ENCODE results near the gene NELFB. TPM values are rescaled to one million over a fixed set of nuclear protein-coding genes. Genes with fewer than 3 reads are reported as not detected.
"Not testable (repeated sequence)": the region's sequence is repeated elsewhere in the genome, so short reads cannot be mapped to it uniquely, and the experiment has no call there.

The NELFB gene
- total and polyA plus RNA-seq, 4 donors, result 21.7 to 47.9 (median 38.2) TPM

- Histone ChIP-seq H3K4me1 (ENCODE audit: control insufficient read depth in 1 of 2, insufficient read depth in 2 of 2, low read length in 2 of 2) (no peaks in the 10 kb centered on the region), H3K9me3 (ENCODE audit: control insufficient read depth, low read length) (no peaks in the 10 kb centered on the region), H3K4me3 (ENCODE audit: low read length in 2 of 2) (no peak overlapping the region), H3K36me3 (ENCODE audit: control insufficient read depth in 1 of 2, insufficient read depth in 2 of 2, low read length in 1 of 2) (no peaks in the 10 kb centered on the region), H3K27me3 (ENCODE audit: control insufficient read depth in 1 of 2, insufficient read depth in 2 of 2, low read length in 1 of 2) (peaks cover 0 to 2% of the 10 kb centered on the region in 2 donors), H3K27ac (ENCODE audit: low read depth in 1 of 2, low read length in 2 of 2) (no peak overlapping the region)
- intact Hi-C loops (cut with DNase I), result no loop called here
- no peak for ATAC-seq (ENCODE audit: low FRiP score)
- WGBS, 2 donors, result 83 to 86% methylated on average over 12 to 13 of the region's 13 CpGs
- DNase-seq, result no peak
Observed at GRCh38 chr9:137237759-137238726, 17.1 kb upstream of the NELFB start.

- peak overlapping the region; percentile 27 to 53 for H3K4me3 ChIP-seq (ENCODE audit: low read length in 2 of 2)
- ATAC-seq (ENCODE audit: low FRiP score); H3K36me3 ChIP-seq (ENCODE audit: control insufficient read depth in 1 of 2, insufficient read depth in 2 of 2, low read length in 1 of 2); H3K9me3 ChIP-seq (ENCODE audit: control insufficient read depth, low read length); H3K27ac ChIP-seq (ENCODE audit: low read depth in 1 of 2, low read length in 2 of 2); H3K4me1 ChIP-seq (ENCODE audit: control insufficient read depth in 1 of 2, insufficient read depth in 2 of 2, low read length in 2 of 2); H3K27me3 ChIP-seq (ENCODE audit: control insufficient read depth in 1 of 2, insufficient read depth in 2 of 2, low read length in 1 of 2); DNase-seq: not testable (repeated sequence)
- 48 to 51% methylated on average over 25 to 27 of the region's 27 CpGs for WGBS, 2 donors
- intact Hi-C loops (cut with DNase I), result loop anchor here in 1 of 2 donors (2.0 kb wide), 1 partner anchor 15 kb away; the partner anchor contains the start of gene NELFB
Observed at GRCh38 chr9:137239541-137240200, 15.5 kb upstream of the NELFB start.

GRCh38 chr9:137240318-137240840 lies 14.7 kb upstream of the NELFB start:
- no peaks in the 10 kb centered on the region for H3K36me3 ChIP-seq (ENCODE audit: control insufficient read depth in 1 of 2, insufficient read depth in 2 of 2, low read length in 1 of 2)
- H3K4me3 ChIP-seq (ENCODE audit: low read length in 2 of 2), result peak overlapping the region; percentile 27 to 53
- peaks cover 0 to 2% of the 10 kb centered on the region in 2 donors for H3K27me3 ChIP-seq (ENCODE audit: control insufficient read depth in 1 of 2, insufficient read depth in 2 of 2, low read length in 1 of 2)
- 0 to 1% methylated on average over 42 to 58 of the region's 58 CpGs for WGBS, 2 donors
- H3K27ac ChIP-seq (ENCODE audit: low read depth in 1 of 2, low read length in 2 of 2), result peak overlapping the region in 1 of 2 donors; percentile 66
- DNase-seq (peak; percentile 89 to 93), ATAC-seq (ENCODE audit: low FRiP score) (peak; percentile 54)
- intact Hi-C loops (cut with DNase I), result loop anchor here in 1 of 2 donors (2.0 kb wide), 1 partner anchor 14 kb away; the partner anchor contains the start of gene NELFB
- no peaks in the 10 kb centered on the region for H3K4me1 ChIP-seq (ENCODE audit: control insufficient read depth in 1 of 2, insufficient read depth in 2 of 2, low read length in 2 of 2)
- no peaks in the 10 kb centered on the region for H3K9me3 ChIP-seq (ENCODE audit: control insufficient read depth, low read length)

- Histone ChIP-seq H3K9me3 (ENCODE audit: control insufficient read depth, low read length) (no peaks in the 10 kb centered on the region), H3K4me1 (ENCODE audit: control insufficient read depth in 1 of 2, insufficient read depth in 2 of 2, low read length in 2 of 2) (no peaks in the 10 kb centered on the region), H3K27ac (ENCODE audit: low read depth in 1 of 2, low read length in 2 of 2) (peak within 1 kb of the TSS in 1 of 2 donors; percentile 76), H3K4me3 (ENCODE audit: low read length in 2 of 2) (peak within 1 kb of the TSS; percentile 65 to 86), H3K27me3 (ENCODE audit: control insufficient read depth in 1 of 2, insufficient read depth in 2 of 2, low read length in 1 of 2) (peaks cover 0 to 2% of the 10 kb centered on the region in 2 donors), H3K36me3 (ENCODE audit: control insufficient read depth in 1 of 2, insufficient read depth in 2 of 2, low read length in 1 of 2) (no peaks in the 10 kb centered on the region)
- intact Hi-C loops (cut with DNase I), result loop anchor here in 1 of 2 donors (2.0 kb wide), 1 partner anchor 14 kb away; the partner anchor contains the start of gene NELFB
- DNase-seq, result peak; percentile 99 to 100
- WGBS, 2 donors, result 0 to 1% methylated on average over 44 to 67 of the region's 67 CpGs
- peak; percentile 95 for ATAC-seq (ENCODE audit: low FRiP score)
Observed at GRCh38 chr9:137240841-137241489, 14.2 kb upstream of the NELFB start, which contains the start of gene TUBB4B. Gene TUBB4B (plus strand): TSS chr9:137241287. CDS start chr9:137241361, 74 bp downstream.

- peak overlapping the region in 1 of 2 donors; percentile 76 for H3K27ac ChIP-seq (ENCODE audit: low read depth in 1 of 2, low read length in 2 of 2)
- ATAC-seq (ENCODE audit: low FRiP score), result peak; percentile 31
- H3K36me3 ChIP-seq (ENCODE audit: control insufficient read depth in 1 of 2, insufficient read depth in 2 of 2, low read length in 1 of 2), result no peaks in the 10 kb centered on the region
- intact Hi-C loops (cut with DNase I), result loop anchor here in 1 of 2 donors (2.0 kb wide), 1 partner anchor 13 kb away; the partner anchor contains the start of gene NELFB
- H3K9me3 ChIP-seq (ENCODE audit: control insufficient read depth, low read length), result no peaks in the 10 kb centered on the region
- 1% methylated on average over 47 to 83 of the region's 83 CpGs for WGBS, 2 donors
- peak overlapping the region; percentile 65 to 86 for H3K4me3 ChIP-seq (ENCODE audit: low read length in 2 of 2)
- peaks cover 0 to 2% of the 10 kb centered on the region in 2 donors for H3K27me3 ChIP-seq (ENCODE audit: control insufficient read depth in 1 of 2, insufficient read depth in 2 of 2, low read length in 1 of 2)
- peak; percentile 78 to 90 for DNase-seq
- no peaks in the 10 kb centered on the region for H3K4me1 ChIP-seq (ENCODE audit: control insufficient read depth in 1 of 2, insufficient read depth in 2 of 2, low read length in 2 of 2)
Observed at GRCh38 chr9:137241490-137242268, 13.4 kb upstream of the NELFB start.

- Histone ChIP-seq H3K36me3 (ENCODE audit: control insufficient read depth in 1 of 2, insufficient read depth in 2 of 2, low read length in 1 of 2) (no peaks in the 10 kb centered on the region), H3K4me1 (ENCODE audit: control insufficient read depth in 1 of 2, insufficient read depth in 2 of 2, low read length in 2 of 2) (no peaks in the 10 kb centered on the region), H3K4me3 (ENCODE audit: low read length in 2 of 2) (peak overlapping the region; percentile 65 to 86), H3K9me3 (ENCODE audit: control insufficient read depth, low read length) (no peaks in the 10 kb centered on the region), H3K27ac (ENCODE audit: low read depth in 1 of 2, low read length in 2 of 2) (no peak overlapping the region), H3K27me3 (ENCODE audit: control insufficient read depth in 1 of 2, insufficient read depth in 2 of 2, low read length in 1 of 2) (peaks cover 0 to 2% of the 10 kb centered on the region in 2 donors)
- ATAC-seq (ENCODE audit: low FRiP score), result no peak
- DNase-seq, result no peak
- 70 to 74% methylated on average over 36 of the region's 36 CpGs for WGBS, 2 donors
- intact Hi-C loops (cut with DNase I), result no loop called here
Observed at GRCh38 chr9:137242269-137243203, 12.6 kb upstream of the NELFB start.

GRCh38 chr9:137243266-137243625 lies 11.9 kb upstream of the NELFB start:
- H3K4me1 ChIP-seq (ENCODE audit: control insufficient read depth in 1 of 2, insufficient read depth in 2 of 2, low read length in 2 of 2); H3K27me3 ChIP-seq (ENCODE audit: control insufficient read depth in 1 of 2, insufficient read depth in 2 of 2, low read length in 1 of 2); intact Hi-C loops (cut with DNase I); DNase-seq; H3K9me3 ChIP-seq (ENCODE audit: control insufficient read depth, low read length); H3K27ac ChIP-seq (ENCODE audit: low read depth in 1 of 2, low read length in 2 of 2); ATAC-seq (ENCODE audit: low FRiP score); H3K36me3 ChIP-seq (ENCODE audit: control insufficient read depth in 1 of 2, insufficient read depth in 2 of 2, low read length in 1 of 2); H3K4me3 ChIP-seq (ENCODE audit: low read length in 2 of 2): not testable (repeated sequence)
- WGBS, 2 donors, result 90 to 93% methylated on average over 16 to 18 of the region's 18 CpGs

Measured in aorta (tissue), 5 donors.